Neutrophil (primary cell): ENCODE data around the gene DTX1.

ENCODE experiments used
- H3K27ac ChIP-seq: fragments of 200-600 bp; sonication (generic); 2 replicates; pipeline ENCODE4 v1.5.1; 2016; ENCODE audit warnings: mild to moderate bottlenecking, moderate library complexity
- H3K27me3 ChIP-seq: fragments of 200-600 bp; sonication (generic); 2 replicates; pipeline ENCODE4 v1.6.0; 2016; ENCODE audit warnings: mild to moderate bottlenecking
- H3K36me3 ChIP-seq: fragments of 200-600 bp; sonication (generic); 2 replicates; pipeline ENCODE4 v1.5.1; 2017
- H3K4me1 ChIP-seq, 2 experiments: fragments of 200-600 bp in 1 of 2; sonication (generic) in 1 of 2; 1 replicate in 1 of 2; 2 replicates in 1 of 2; pipeline versions ENCODE4 v1.5.1 to v1.6.1; 2013 to 2016; ENCODE audit warnings: low read depth in 1 of 2, low read length in 1 of 2, mild to moderate bottlenecking in 1 of 2, moderate library complexity in 1 of 2; ENCODE audit not compliant: control insufficient read depth in 1 of 2, insufficient read depth in 1 of 2
- H3K4me3 ChIP-seq, 2 experiments: fragments of 200-600 bp in 1 of 2; sonication (generic) in 1 of 2; 1 replicate in 1 of 2; 2 replicates in 1 of 2; pipeline ENCODE4 v1.5.1; 2013 to 2016; ENCODE audit warnings: low read depth in 1 of 2, low read length in 1 of 2, mild to moderate bottlenecking in 1 of 2, moderate library complexity in 1 of 2
- H3K9me3 ChIP-seq: fragments of 200-600 bp; sonication (generic); 2 replicates; pipeline ENCODE4 v1.5.1; 2016
- TF ChIP-seq, protein P1 (sequence below): fragments of 200-600 bp; sonication (generic); IDR thresholded peaks from 2 replicates; pipeline ENCODE4 v1.5.1; 2016; ENCODE audit warnings: antibody characterized with exemption

The DTX1 gene

DNA sequence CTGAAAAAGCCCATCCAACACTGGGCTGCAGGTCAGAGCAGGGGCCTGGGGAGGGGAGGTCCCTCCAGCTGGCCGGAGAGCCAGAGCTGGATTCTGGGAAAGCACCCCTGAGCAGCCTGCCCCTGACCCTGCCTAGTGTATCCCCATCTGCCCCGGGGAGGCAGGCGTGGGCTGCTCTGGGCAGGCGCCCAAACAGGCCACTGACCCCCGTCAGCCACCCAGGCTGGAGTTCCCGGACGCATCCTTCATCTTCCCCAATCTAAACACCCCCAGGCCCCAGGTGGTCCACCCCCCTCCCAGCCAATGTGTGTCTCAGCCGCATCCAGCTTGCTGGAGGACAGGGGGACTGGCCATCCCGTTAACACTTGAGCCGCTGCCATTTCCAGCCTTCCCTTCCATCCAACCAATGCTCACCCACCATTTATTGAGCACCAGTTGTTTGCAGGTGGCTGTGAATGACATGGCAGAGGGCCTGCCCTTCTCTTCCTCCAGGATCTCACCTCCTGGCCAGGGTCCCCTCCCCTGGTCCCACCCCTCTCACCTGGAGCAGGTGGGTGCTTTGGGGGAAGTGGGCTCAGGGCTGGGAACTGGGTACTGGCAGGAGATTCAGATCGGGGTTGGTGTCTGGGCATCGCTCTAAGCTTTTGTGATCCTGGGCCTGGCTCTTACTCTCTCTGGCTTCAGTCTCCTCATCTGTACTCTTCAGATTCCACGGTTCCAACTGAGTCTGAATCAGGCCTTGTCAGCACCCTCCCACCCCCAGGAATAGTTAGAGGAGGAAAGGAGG lies 743 bp upstream of the DTX1 start:
- H3K36me3 ChIP-seq, result no peaks in the 10 kb centered on the region
- H3K4me1 ChIP-seq, result no peaks in the 10 kb centered on the region
- H3K27me3 ChIP-seq, result peaks cover 72% of the 10 kb centered on the region
- H3K9me3 ChIP-seq, result no peaks in the 10 kb centered on the region
- H3K4me3 ChIP-seq, result no peak overlapping the region
- no peak overlapping the region for H3K27ac ChIP-seq
- TF ChIP-seq, protein P1, sequence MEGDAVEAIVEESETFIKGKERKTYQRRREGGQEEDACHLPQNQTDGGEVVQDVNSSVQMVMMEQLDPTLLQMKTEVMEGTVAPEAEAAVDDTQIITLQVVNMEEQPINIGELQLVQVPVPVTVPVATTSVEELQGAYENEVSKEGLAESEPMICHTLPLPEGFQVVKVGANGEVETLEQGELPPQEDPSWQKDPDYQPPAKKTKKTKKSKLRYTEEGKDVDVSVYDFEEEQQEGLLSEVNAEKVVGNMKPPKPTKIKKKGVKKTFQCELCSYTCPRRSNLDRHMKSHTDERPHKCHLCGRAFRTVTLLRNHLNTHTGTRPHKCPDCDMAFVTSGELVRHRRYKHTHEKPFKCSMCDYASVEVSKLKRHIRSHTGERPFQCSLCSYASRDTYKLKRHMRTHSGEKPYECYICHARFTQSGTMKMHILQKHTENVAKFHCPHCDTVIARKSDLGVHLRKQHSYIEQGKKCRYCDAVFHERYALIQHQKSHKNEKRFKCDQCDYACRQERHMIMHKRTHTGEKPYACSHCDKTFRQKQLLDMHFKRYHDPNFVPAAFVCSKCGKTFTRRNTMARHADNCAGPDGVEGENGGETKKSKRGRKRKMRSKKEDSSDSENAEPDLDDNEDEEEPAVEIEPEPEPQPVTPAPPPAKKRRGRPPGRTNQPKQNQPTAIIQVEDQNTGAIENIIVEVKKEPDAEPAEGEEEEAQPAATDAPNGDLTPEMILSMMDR, result no peak

DNA sequence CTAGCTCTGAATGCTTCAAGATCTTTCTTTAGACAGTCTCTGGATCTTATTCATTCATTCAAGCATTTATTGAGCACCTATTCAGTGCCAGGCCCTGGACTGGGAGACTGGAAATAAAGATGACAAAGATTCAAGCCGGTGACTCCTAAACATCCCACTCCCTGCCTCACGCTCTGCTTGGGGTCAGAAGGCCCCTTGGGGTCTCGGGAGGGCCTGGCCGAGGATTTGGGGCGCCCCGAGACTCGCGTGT lies 224 bp upstream of the DTX1 start:
- H3K9me3 ChIP-seq, result no peaks in the 10 kb centered on the region
- H3K4me3 ChIP-seq, result no peak overlapping the region
- TF ChIP-seq, protein P1, result no peak
- no peak overlapping the region for H3K27ac ChIP-seq
- H3K36me3 ChIP-seq, result no peaks in the 10 kb centered on the region
- H3K27me3 ChIP-seq, result peaks cover 72% of the 10 kb centered on the region
- H3K4me1 ChIP-seq, result no peaks in the 10 kb centered on the region

DNA sequence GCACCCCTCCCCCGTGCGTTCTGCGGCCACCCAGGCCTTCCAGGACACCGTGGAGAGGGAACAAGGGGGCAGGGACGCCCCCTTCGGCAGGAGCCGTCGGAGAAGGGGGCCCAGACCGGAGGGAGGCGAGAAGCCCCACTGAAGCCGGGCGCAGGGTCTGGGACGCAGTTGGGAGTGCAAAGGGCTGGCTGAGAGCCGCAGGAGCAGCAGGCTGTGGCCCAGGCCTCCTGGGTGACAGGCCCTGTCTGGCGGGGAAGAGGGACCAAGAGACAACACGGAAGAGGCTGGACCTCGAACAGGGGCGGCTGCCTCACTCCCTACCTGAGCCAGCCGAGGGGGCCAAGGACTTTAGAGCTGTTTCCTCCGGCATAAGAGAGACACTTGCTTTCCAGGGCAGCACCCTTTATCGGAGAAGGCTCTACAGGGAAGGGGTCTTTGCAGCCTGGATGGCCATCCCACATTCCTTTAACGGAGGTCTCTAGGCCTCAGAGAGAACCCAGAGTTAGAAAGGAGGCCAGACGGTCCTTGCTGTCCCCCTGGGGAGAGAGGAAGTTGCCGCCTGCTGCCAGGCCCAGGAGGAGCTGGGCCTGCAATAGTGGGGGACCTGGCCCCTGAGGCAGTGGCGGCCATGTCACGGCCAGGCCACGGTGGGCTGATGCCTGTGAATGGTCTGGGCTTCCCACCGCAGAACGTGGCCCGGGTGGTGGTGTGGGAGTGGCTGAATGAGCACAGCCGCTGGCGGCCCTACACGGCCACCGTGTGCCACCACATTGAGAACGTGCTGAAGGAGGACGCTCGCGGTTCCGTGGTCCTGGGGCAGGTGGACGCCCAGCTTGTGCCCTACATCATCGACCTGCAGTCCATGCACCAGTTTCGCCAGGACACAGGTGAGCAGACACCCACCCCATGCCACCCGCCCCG lies 1.3 kb downstream of the DTX1 start:
- TF ChIP-seq, protein P1, result no peak

DNA sequence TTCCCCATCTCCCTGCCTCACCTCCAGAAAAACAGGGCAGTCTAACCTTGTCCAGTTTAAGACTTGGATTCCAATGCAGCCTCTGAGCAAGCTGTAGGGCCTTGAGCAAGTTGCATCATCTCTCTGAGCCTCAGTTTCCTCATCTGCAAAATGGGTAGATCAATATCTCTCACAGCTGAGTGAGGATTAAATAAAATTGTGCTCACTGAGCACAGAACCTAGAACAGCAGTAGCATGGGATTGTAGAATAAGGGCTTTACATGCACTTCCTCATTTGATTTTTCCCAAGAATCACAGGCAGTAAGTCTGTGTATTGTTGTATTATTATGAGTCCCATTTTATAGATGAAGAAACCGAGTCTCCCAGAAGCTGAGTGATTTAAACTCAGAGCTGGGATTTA lies 2.0 kb downstream of the DTX1 start:
- Histone ChIP-seq H3K9me3 (no peaks in the 10 kb centered on the region), H3K4me3 (no peak overlapping the region), H3K4me1 (no peaks in the 10 kb centered on the region), H3K27ac (no peak overlapping the region), H3K27me3 (peaks cover 66% of the 10 kb centered on the region), H3K36me3 (no peaks in the 10 kb centered on the region)
- TF ChIP-seq, protein P1, result no peak

More for the DNA sequence above, 1.3 kb downstream of the DTX1 start:
- Histone ChIP-seq H3K27ac (no peak overlapping the region), H3K4me3 (no peak overlapping the region), H3K27me3 (peaks cover 72% of the 10 kb centered on the region), H3K36me3 (no peaks in the 10 kb centered on the region), H3K4me1 (no peaks in the 10 kb centered on the region), H3K9me3 (no peaks in the 10 kb centered on the region)

- H3K9me3 ChIP-seq, result no peaks in the 10 kb centered on the region
- no peak overlapping the region for H3K4me3 ChIP-seq
- H3K27ac ChIP-seq, result no peak overlapping the region
- no peaks in the 10 kb centered on the region for H3K36me3 ChIP-seq
- H3K4me1 ChIP-seq, result no peaks in the 10 kb centered on the region
- TF ChIP-seq, protein P1, result no peak
- H3K27me3 ChIP-seq, result peaks cover 68% of the 10 kb centered on the region
Measured at GRCh38 chr12:113059071-113059595, 2.6 kb downstream of the DTX1 start.
